HEK293T (cell line): ENCODE results near the gene MYL7.

Experiments
- ARNT ChIP-seq: fragments of 450-650 bp; IDR thresholded peaks from 2 replicates; pipeline ENCODE4 v1.6.1; 2017; ENCODE audit warnings: mild to moderate bottlenecking
- BHLHE40 ChIP-seq: fragments of 450-650 bp; IDR thresholded peaks from 2 replicates; pipeline ENCODE4 v1.6.1; 2016; ENCODE audit warnings: mild to moderate bottlenecking, moderate library complexity, borderline replicate concordance
- ELF4 ChIP-seq: fragments of 450-650 bp; IDR thresholded peaks from 2 replicates; pipeline ENCODE4 v1.6.1; 2017; ENCODE audit warnings: antibody characterized with exemption
- FOXK2 ChIP-seq: fragments of 450-650 bp; IDR thresholded peaks from 2 replicates; pipeline ENCODE4 v1.6.1; 2016; ENCODE audit warnings: mild to moderate bottlenecking
- FOXM1 ChIP-seq: fragments of 450-650 bp; IDR thresholded peaks from 2 replicates; pipeline ENCODE4 v1.6.1; 2017; ENCODE audit warnings: mild to moderate bottlenecking, borderline replicate concordance
- SP1 ChIP-seq: fragments of 450-650 bp; IDR thresholded peaks from 2 replicates; pipeline ENCODE4 v1.6.1; 2017

GRCh38 chr7:44188480-44189225, 47.5 kb upstream of the MYL7 start:
- TF ChIP-seq BHLHE40, result no peak
- TF ChIP-seq ARNT, result no peak
- no peak for TF ChIP-seq FOXM1
- no peak for TF ChIP-seq SP1
- TF ChIP-seq FOXK2, result no peak
- TF ChIP-seq ELF4, result no peak
